Large intestine (tissue), 3 donors: ENCODE data around the gene DISP3. TPM values are rescaled to one million over a fixed set of nuclear protein-coding genes. Genes with fewer than 3 reads are reported as not detected.

Source experiments
- DNase-seq, 2 donors: peaks; one replicate each; pipeline versions ENCODE4 v3.0.0 to v3.0.0-alpha.2; 2013
- H3K27ac ChIP-seq: one replicate; pipeline ENCODE4 v1.5.1; 2013; ENCODE audit warnings: low read length
- H3K27me3 ChIP-seq: 2 replicates; pipeline ENCODE4 v1.6.1; 2013; ENCODE audit warnings: low read length; ENCODE audit not compliant: control insufficient read depth, insufficient read depth
- H3K36me3 ChIP-seq: 2 replicates; pipeline ENCODE4 v1.6.1; 2013; ENCODE audit warnings: low read length; ENCODE audit not compliant: control insufficient read depth, insufficient read depth
- H3K4me1 ChIP-seq: one replicate; pipeline ENCODE4 v1.6.1; 2013; ENCODE audit warnings: low read length; ENCODE audit not compliant: control insufficient read depth, insufficient read depth
- H3K4me3 ChIP-seq: one replicate; pipeline ENCODE4 v1.5.1; 2013; ENCODE audit warnings: low read length
- H3K9me3 ChIP-seq: one replicate; pipeline ENCODE4 v1.6.1; 2013; ENCODE audit warnings: mild to moderate bottlenecking, low read depth, low read length, moderate library complexity; ENCODE audit not compliant: control insufficient read depth
- WGBS: methylation state at CpG from one replicate; pipeline ENCODE4 v1.1.5; 2013; ENCODE audit warnings: low lambda C conversion rate; ENCODE audit not compliant: insufficient coverage; 5-methylcytosine and 5-hydroxymethylcytosine counted together
- polyA plus RNA-seq: library from polyadenylated mRNA; unstranded; fragments of 120-200 nt; gene quantifications from one replicate; pipeline ENCODE4 v1.2.1, GENCODE V29; 2013

Gene DISP3
- polyA plus RNA-seq, 1 donor, result 0.76 TPM

DNA sequence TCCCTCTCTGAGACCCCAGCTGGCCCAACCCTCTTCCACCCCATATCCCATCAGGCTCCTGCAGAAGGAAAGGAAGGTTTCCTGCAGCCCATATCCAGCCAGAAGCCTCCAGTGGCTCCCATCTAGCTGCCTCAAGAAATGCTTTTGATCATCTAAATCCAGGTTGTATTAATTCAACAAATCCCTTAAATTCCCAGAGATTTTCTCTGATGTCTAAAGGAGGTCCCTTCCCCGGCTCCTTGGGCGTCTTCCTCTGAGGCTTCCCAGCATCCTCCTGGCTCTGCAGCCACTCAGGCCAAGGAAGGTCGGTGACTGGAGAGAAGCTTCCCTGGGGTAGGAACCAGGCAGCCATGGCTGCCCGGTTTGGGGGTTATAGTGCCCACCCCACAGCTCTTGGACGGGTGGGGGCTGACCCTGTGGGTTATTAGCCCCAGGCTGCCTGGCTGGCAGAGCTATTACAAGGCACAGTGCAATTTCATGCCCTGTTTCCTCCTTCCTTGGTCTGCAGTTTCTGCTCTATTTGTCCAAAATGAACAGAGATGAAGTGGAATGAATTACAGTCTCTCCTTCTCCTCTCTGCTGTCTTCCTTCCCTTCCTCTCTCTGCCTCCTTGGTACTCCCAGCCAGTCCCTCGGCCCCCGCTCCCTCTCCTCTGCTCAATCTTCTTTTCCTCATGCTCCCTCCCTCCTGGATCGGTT is 34.8 kb upstream of the DISP3 start:
- Histone ChIP-seq H3K4me1 (no peaks in the 10 kb centered on the region), H3K9me3 (no peaks in the 10 kb centered on the region), H3K4me3 (no peak overlapping the region), H3K36me3 (no peaks in the 10 kb centered on the region), H3K27me3 (peaks cover 42% of the 10 kb centered on the region), H3K27ac (no peak overlapping the region)
- DNase-seq, result no peak
- WGBS, result 75% methylated on average over 2 of the region's 8 CpGs

DNA sequence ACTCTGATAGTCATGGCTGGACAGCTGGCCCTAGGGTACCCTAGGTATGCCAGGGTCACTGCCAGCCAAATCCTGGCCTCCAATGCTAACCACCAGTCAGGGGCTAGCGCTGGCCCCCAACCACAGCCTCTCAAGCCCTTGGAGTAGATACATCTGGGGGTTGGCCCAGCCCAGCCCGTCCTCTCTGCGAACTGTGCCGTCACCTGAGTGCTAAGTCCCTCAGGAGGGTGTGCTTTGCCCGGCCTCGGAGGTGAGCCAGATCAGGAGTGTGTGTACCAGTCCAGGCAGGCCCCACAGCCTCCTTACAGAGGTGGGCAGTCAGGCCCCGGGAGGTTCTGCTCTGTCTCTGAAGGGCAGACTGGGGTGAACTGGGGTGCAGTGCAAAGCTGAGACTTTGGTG is 34.0 kb upstream of the DISP3 start:
- H3K36me3 ChIP-seq, result no peaks in the 10 kb centered on the region
- no peak for DNase-seq
- no peak overlapping the region for H3K4me3 ChIP-seq
- no peaks in the 10 kb centered on the region for H3K4me1 ChIP-seq
- peaks cover 48% of the 10 kb centered on the region for H3K27me3 ChIP-seq
- H3K9me3 ChIP-seq, result no peaks in the 10 kb centered on the region
- H3K27ac ChIP-seq, result no peak overlapping the region
- WGBS, result no CpG with 5 or more reads among the region's 7 CpGs

- H3K27me3 ChIP-seq, result peaks cover 47% of the 10 kb centered on the region
Observed at GRCh38 chr1:11447903-11448302, 31.1 kb upstream of the DISP3 start.

DNA sequence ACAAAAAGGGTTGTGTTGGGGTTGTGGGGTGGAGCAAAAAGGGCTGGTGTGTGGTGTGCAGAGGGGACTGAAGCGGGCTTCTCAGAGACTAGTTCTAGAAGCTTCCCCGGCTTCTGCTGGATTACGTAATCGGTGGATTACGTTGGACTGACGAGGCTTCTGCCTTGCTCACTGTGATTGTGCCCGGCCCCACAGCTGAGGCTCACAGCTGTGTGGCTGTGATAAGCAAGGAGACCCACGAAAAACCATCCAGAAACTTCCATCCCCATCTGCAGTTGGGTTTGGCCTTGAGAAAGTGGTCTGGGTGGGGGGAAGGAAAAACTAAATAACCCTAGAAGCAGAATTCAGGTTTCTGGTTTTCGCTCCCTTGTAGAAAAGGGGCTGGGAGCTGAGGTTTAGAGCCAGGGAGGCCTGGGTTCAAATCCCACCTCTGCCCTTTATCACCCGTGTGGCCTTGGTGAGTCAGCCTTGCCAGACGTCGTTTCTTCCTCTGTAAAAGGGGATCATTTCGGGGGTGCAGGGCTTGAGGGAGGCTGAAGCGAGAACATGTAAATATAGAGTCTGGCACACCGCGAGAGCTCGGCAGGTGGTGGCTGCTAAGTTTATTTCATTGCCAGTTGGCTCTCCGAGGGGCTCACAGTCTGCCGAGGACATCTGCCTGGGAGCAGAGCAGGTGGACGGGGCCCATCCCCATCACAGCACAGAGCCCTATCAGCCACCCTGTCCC is 30.4 kb upstream of the DISP3 start:
- Histone ChIP-seq H3K4me3 (no peak overlapping the region), H3K36me3 (no peaks in the 10 kb centered on the region), H3K4me1 (no peaks in the 10 kb centered on the region), H3K27ac (no peak overlapping the region), H3K27me3 (peaks cover 54% of the 10 kb centered on the region), H3K9me3 (no peaks in the 10 kb centered on the region)
- no peak for DNase-seq
- 60% methylated on average over 4 of the region's 20 CpGs for WGBS

More at GRCh38 chr1:11447903-11448302, 31.1 kb upstream of the DISP3 start:
- no peak overlapping the region for H3K4me3 ChIP-seq
- H3K36me3 ChIP-seq, result no peaks in the 10 kb centered on the region
- no peaks in the 10 kb centered on the region for H3K9me3 ChIP-seq
- WGBS, result 80% methylated on average over 1 of the region's 10 CpGs
- no peak overlapping the region for H3K27ac ChIP-seq
- no peaks in the 10 kb centered on the region for H3K4me1 ChIP-seq
- DNase-seq, result no peak

- H3K36me3 ChIP-seq, result no peaks in the 10 kb centered on the region
- peaks cover 58% of the 10 kb centered on the region for H3K27me3 ChIP-seq
- H3K9me3 ChIP-seq, result no peaks in the 10 kb centered on the region
- no peak overlapping the region for H3K27ac ChIP-seq
- no CpG with 5 or more reads among the region's 11 CpGs for WGBS
- H3K4me1 ChIP-seq, result no peaks in the 10 kb centered on the region
- no peak for DNase-seq
- no peak overlapping the region for H3K4me3 ChIP-seq
Observed at GRCh38 chr1:11449100-11449403, 29.9 kb upstream of the DISP3 start.

- DNase-seq, result no peak
- Histone ChIP-seq H3K9me3 (no peaks in the 10 kb centered on the region), H3K27me3 (peaks cover 52% of the 10 kb centered on the region), H3K27ac (no peak overlapping the region), H3K4me1 (no peaks in the 10 kb centered on the region), H3K36me3 (no peaks in the 10 kb centered on the region), H3K4me3 (no peak overlapping the region)
- no CpG with 5 or more reads among the region's 5 CpGs for WGBS
Observed at GRCh38 chr1:11450310-11450709, 28.6 kb upstream of the DISP3 start.

DNA sequence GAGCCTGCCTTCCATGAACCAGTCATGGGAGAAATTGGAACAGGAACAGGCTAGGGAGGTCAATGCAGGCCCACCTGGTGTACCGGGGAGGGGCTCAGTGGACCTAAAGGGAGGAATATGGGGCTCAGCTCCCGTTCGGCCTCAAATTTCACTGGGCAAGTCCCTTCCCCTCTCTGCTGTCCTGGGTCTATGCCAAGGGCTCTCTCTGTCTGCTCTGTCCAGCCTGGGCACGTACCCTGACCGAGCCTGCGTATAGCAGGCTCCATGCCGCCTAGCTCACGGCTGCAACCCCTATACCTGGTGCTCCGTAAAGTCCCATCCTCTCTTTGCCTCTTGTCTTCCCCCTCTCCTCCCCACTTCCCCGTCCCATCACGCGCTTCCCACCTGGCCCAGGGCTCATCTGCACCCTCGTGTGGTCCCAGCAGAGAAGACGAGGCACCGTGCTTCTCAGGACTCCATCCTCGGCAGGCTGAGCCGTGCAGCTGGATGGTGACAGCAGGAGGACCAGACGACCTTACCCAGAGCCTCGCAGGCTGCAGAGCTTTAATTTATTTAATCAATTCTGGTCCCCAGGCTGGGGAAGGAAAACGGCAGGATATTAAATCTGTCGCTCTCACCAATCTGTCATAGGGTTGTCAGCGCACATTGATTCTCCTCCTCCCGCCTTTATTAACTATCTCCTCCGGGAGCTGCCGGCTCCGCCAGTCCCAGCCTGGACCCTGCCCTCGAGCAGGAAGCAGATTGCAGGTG is 25.0 kb upstream of the DISP3 start:
- no peaks in the 10 kb centered on the region for H3K36me3 ChIP-seq

DNA sequence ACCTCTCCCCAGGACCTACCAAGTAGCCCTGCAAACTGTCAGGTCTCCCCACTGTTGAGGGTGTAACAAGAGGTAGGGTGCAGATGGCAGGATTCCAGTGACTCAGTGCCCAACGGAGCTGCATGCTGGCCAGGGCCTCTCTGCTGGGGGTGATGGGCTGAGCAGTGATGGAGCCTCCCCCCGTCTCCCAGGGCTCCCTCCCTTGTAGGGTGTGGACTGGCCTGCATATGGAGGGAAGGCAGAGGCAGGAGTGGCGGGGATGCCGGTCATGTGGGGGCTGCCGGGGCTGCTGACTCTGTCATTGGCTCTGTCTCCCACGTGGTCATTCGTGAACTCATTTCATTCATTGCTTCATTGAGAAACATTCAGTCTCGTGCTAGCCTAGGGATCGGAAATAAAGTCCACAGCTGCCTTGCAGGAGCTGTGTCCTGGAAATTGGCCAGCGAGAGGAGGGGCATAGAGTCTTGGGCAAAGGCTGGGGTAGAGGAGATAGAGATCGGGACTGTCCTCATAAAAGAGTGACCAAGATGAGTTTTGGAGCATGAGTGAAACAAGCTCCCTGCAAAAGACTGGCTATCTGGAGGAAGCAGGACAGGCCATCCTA is 22.9 kb upstream of the DISP3 start:
- Histone ChIP-seq H3K27ac (no peak overlapping the region), H3K4me3 (no peak overlapping the region), H3K27me3 (peaks cover 36% of the 10 kb centered on the region), H3K4me1 (no peaks in the 10 kb centered on the region), H3K36me3 (no peaks in the 10 kb centered on the region), H3K9me3 (no peaks in the 10 kb centered on the region)
- DNase-seq, result no peak
- WGBS, result 58% methylated on average over 3 of the region's 11 CpGs

More for the DNA sequence above, 25.0 kb upstream of the DISP3 start:
- H3K4me1 ChIP-seq, result no peaks in the 10 kb centered on the region
- no CpG with 5 or more reads among the region's 27 CpGs for WGBS
- H3K4me3 ChIP-seq, result no peak overlapping the region
- no peaks in the 10 kb centered on the region for H3K9me3 ChIP-seq
- H3K27ac ChIP-seq, result no peak overlapping the region
- DNase-seq, result peak in 1 of 2 donors; percentile 27
- H3K27me3 ChIP-seq, result peaks cover 44% of the 10 kb centered on the region

DNA sequence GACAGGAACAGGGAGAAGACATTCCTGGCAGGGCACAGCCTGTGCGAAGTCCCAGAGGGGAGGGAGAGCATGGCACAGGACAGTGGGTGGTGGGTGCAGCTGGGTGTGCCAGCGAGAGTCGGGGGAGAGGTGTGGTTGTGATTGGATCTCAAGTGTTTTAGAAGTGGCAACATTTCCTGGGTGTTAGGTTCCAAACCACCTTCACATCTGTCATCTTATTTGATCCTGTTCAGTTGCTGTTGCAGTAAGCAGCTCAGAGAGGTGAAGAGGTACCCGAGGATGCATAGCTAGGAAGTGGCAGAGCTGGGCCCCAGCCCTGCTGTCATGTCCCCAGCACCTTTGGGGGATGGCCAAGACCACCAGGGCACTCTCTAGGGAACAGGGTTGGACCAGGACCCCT is 22.0 kb upstream of the DISP3 start:
- no peak for DNase-seq
- no peaks in the 10 kb centered on the region for H3K4me1 ChIP-seq
- H3K27ac ChIP-seq, result no peak overlapping the region
- H3K27me3 ChIP-seq, result peaks cover 33% of the 10 kb centered on the region
- whole genome bisulfite sequencing, result no CpG with 5 or more reads among the region's 4 CpGs
- H3K36me3 ChIP-seq, result no peaks in the 10 kb centered on the region
- H3K9me3 ChIP-seq, result no peaks in the 10 kb centered on the region
- no peak overlapping the region for H3K4me3 ChIP-seq

DNA sequence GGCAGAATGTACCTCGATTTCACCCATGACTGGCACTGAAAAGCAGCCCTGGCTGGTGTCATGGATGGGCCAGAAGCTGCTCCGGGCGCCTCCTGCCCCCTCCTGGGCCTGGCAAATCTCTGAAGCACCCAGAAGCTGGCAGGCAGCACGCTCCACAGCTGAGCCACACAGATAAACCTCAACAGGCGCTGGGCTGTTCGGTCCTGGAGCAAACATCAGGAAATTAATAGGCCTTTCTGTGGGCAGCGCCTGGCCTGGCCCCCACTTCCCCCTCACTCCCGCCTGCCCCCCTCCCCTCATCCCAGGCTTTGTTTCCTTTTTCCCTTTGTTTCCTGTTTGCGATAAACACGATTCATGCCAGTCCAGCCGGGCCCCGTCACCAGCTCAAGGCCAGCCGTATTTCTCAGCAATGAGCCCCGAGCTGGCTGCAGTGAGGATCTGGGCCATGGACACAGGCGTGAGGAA is 20.1 kb upstream of the DISP3 start:
- Histone ChIP-seq H3K4me1 (no peaks in the 10 kb centered on the region), H3K36me3 (no peaks in the 10 kb centered on the region), H3K9me3 (no peaks in the 10 kb centered on the region), H3K27me3 (peaks cover 31% of the 10 kb centered on the region), H3K4me3 (no peak overlapping the region), H3K27ac (no peak overlapping the region)
- WGBS, result 46% methylated on average over 4 of the region's 15 CpGs
- DNase-seq, result no peak
